Fibroblast of peridontal ligament (primary cell): Measurements from ENCODE around the gene BATF.

Source experiments
- DNase-seq: peaks from one replicate; pipeline ENCODE4 v3.0.0-alpha.2; 2010; ENCODE audit errors: extremely low read depth

BATF gene

GRCh38 chr14:75499084-75499875 is 23.0 kb upstream of the BATF start:
- DNase-seq: no peak

DNA sequence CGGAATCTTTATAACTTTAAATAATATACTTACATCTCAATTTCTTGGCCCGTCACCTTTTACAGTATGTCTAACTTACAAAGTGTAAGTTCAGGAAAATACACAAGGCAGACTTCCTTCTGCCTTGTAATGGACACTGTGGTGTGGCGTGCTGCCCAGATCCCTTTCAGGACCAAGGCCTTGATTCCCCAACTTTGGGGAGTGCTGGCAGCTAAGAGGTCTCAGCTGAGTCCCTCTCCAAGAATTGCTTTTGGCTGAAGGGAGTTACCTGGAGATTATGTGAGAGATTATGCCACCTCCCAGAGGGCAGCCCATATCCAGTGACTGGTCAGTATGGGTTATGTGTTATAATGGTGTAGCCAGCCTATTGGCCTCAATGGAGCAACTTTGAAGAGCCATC is 21.2 kb upstream of the BATF start:
- no peak for DNase-seq

DNA sequence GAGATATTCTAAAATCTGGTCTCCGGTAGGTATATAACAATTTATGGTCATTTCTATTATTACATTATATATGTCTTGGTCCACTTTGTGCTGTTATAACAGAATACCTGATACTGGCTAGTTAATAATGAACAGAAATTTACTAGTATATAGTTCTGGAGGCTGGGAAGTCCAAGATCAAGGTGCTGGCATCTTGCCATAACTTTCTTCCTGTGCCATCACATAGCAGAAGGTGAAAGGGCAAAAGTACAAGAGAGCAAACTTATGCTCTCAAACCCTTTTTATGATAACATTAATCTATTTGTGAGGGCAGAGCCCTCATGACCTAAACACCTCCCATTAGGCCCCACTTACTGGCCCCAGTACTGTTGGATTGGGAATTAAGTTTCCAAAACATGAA is 17.9 kb upstream of the BATF start:
- DNase-seq: no peak

- no peak for DNase-seq
Measured at GRCh38 chr14:75506930-75507329, 15.3 kb upstream of the BATF start.

GRCh38 chr14:75510547-75510946 is 11.7 kb upstream of the BATF start:
- no peak for DNase-seq

DNA sequence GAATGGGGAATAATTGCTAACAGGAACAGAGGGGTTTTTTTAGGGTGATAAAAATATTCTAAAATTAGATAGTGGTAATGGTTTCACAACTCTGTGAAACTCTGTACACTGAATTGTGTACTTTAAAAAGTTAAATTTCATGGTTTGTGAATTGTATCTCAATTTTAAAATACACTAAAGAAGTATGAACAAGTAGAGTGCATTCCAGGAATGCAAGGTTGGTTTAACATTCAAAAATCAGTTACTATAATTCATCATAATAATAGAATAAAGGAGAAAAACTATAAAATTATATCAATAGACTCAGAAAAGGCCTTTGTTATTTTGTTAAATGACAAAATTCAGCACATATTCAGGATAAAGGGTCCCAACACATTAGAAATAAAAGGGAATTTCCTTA is 11.1 kb upstream of the BATF start:
- no peak for DNase-seq

- DNase-seq: no peak
Measured at GRCh38 chr14:75513911-75514672, 8.2 kb upstream of the BATF start.

DNA sequence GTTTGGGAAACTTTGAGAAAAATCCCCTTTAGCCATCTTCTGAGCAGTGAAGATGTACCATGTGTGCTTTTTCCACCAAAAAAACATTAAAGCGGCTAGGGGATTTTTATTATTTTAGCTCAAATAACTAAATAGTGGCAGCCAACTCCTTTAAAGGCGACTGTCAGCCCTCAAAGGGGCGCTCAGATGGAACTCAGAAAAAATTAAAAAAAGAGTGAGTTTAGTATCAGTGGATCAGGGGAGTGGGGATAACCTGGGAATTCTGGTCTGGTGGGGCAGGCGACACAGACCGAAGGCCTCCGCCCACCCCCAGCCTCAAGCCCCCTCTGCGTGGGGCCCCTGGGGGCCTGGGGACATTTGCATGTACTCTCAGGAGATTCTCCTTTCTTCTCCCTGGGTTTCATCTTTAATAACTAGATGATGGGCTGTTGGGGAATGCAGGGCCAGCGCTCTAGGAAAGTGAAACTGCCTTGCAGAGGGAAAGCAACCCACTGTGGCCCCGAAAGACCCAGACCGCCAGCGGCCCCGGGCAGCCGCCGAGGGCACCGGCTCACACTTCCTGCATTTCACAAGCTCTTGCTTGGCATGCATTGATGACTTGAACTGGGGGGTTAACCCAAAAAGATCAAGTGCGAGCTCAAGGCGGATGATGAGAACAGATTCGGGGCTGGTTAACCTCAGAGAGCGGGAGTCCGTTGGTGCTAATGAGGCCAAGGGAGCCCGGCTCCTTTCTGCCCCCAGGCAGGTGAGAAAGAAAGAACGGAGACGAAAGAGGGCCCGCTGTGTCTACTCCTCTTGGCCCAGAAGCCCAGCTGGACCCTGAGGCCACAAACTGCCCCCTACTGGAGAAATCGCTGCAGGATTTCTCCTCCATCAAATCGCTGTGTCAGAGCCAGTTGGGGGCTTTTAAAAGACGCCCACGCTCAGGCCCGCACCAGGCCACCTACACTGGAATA is 7.3 kb upstream of the BATF start:
- peak; percentile 35 for DNase-seq

DNA sequence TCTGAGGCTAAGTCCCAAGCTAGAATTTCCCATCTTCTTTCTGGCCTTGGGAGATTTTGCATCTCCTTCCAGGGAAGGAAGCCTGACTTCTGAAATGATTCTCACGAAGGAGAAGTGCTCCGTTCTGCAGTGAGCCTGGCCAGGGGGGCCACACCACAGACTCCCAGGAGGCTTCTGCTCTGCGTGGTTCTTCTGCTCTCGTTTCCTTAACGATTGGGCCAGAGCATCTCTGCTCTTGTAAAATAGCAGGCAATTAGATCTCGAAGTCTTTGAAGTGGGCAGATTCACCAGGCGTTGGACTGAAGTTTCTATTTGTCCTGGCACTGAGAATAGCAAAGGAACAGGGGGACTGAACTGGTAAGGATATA is 6.7 kb upstream of the BATF start:
- peak; percentile 62 for DNase-seq

DNA sequence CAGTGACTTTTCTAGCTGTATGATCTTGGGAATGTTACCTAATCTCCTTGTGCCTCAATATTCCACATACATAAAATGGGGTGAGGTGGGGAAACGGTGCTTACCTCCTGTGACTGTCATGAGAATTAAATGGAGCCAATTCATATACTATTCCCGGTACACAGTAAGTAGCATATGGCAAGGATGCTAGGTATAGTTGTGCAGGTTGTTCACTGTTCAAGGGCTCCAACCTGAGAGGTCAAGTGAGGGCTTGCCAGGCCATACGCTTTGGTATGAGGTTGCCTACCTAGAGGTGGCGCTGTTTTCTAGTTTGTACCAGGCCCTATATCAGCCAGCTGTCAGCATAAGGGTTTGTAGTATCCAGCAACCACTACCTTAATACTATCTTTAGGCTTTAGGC is 3.6 kb upstream of the BATF start:
- DNase-seq: no peak

DNA sequence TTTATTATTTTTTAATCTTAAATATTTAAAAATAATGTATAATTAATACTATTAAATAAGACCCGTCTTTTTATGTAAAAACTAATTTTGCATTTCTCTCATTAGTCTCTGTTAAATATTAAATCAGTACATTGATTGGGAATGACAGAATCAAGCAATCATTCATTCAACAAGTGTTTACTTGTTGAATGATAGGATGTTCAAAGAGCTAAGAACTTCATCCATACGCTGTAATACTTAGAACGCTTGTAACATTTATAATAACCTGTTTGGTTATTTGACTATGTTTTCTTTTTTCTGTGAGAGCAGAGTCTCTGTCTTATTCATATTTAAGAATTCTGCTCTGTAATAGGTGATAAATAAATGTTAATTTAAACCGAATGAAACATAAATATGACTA is 2.9 kb upstream of the BATF start:
- no peak for DNase-seq

DNA sequence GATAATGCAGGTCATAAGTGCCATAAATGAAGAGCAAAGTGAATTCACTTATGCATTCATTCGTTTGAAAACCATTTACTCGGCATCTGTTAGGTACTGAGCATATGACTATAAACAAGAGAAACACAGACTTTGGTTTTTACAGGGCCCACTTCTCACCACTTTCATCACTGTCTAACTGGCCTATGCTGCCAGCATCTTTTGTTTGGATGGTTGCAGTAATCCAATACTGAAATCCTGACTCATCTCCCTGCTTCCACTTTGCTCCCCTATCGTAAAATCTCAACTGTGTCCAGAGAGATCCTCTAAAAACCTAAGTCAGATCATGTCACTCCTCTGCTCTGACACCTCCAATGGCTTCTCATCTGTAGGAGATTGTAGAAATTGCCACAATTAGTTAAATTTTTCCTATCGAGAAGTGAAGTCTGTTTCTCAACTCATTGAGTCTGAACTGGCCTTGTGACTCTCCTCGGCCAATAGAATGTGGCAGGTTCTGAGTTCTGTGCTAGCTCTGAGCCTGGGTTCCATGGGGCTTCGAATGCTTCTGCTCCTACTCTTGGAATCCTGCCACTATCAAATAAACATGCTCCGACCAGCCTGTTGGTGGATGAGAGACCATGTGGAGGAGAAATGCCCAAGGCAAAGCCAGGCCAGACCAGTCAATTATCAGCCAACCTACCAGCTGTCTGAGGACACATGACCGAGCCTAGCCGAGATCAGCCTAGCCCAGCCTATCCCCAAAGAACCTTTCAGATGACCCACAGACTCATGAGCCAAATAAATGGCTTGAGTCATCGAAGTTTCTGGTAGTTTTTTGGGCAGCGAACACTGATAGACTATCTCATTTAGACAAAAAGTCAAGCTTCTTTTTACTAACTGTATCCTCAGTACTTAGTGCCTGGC is 2.2 kb upstream of the BATF start:
- DNase-seq: peak; percentile 60

DNA sequence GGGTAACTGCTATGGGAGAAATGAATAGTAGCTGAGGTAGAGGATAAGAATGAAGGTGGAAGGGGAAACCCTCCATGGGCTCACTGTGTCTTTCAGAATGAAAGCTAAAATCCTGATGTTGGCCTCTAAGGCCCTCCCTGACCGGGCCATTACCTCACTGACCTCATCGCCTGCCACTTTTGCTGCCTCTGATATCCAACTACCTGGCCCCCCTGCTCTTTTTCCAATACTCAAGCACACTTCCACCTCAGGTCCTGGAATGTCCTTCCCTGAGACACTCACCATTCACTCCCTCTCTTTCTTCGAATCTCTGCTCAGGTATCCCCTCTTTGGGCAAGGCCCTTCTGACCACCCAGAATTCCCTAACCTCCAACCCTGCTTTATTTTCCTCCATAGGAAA is 1.4 kb upstream of the BATF start:
- DNase-seq: no peak

DNA sequence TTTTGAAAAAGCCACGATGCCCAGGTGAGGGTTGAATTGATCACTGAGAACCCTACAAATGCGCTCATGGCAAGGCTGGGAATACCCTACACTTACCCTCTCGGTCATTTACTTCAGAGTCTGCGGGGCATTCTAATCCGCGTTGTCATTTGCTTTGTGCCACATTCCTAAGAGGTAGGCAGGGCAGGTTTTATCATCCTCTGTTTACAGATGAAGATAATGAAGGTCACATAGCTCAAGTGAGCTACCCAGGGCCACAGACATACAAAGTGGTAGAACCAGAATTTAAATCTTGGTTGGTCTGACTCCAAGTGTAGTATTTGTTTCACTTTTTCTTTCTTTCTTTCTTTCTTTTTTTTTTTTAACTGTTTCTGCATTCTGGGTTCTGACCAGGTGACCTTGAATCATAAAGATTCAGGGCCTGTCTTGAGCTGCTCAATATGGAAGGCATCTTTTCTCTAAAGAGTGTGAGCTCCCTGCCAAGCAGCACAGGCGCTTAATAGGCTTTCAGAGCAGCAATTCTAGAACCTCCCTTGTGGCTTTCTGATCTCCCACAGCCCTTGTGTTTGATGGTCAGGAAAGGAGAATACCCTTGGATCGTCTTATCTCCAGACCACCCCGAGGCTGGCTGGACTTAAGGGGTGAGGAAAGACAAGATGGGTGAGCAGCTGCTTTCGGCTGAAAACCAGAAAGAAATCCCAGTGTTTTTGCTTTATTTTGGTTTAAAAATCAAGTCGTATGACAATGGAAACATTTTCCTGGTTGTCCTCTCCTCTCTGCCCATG is 662 bp upstream of the BATF start:
- no peak for DNase-seq

DNA sequence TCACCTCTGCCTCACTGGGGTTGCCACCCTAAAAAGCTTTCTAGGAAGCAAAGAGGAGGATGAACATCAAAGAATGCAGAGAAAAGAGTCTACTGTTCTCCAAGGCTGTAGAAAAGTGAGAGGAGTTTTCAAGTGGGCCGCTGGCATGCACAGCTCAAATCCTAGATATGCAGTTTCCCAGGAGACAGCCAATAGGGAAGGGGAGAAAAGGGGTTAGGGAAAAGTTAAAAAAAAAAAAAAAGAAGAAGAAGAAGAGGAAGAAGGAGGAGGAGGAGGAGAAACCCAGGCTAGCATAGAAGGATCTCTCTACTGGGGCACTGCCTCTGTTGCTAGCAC is 682 bp downstream of the BATF start:
- DNase-seq: no peak

- DNase-seq: no peak
Measured at GRCh38 chr14:75523771-75524171, 1.5 kb downstream of the BATF start.

DNA sequence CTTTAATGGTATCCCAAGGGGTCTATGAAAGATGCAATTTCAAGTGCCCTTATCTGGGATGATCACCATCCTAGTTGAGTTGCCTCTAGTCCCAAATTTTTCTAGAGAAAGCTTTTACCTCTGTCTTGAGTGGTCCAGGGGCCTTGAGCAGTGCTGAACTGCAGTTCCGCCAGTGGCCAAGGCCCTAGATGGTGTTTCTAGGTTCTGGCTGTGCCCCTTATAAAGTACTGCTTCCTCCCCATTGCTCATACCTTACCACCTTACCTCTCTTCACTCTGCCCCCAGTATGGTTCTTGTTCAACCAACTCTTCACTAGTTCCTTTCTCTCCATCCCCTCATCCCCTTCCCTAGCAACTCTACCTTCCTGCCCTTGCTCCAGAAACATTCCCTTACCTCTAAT is 3.7 kb downstream of the BATF start:
- DNase-seq: no peak

GRCh38 chr14:75527449-75528163 is 5.3 kb downstream of the BATF start:
- no peak for DNase-seq

DNA sequence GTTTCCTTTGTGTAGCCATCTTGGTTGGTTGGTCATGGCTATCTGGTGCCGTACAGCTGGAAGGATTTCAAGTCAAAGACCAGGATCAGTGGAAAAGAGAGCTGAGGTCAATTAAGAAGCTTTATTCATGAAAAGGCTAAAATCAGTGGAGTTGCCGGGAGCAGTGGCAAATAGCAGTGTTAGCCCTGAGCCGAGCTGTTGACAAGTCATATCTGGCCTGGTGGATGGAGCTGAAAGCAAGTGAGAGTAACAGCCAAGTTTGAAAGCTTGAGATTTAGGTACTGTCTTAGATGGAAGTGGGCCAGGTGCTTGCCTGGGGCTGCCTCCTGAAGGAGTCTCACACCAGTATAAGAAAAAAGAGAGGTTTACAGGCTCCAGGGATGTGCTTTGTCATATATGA is 9.0 kb downstream of the BATF start:
- no peak for DNase-seq
